Natural killer cell (primary cell): ENCODE data around the gene U2AF1. TPM values are rescaled to one million over a fixed set of nuclear protein-coding genes. Genes with fewer than 3 reads are reported as not detected.
"Not testable (repeated sequence)": the region's sequence is repeated elsewhere in the genome, so short reads cannot be mapped to it uniquely, and the experiment has no call there.

ENCODE experiments used
- ATAC-seq, 3 donors: fragments of 150-1000 bp in 2 of 3; fragments of 200-7000 bp in 1 of 3; cut with Tn5 transposase; 1 replicate in 1 of 3; 2 replicates in 2 of 3; pipeline ENCODE4 v1.10.0; 2021; ENCODE audit warnings: mild to moderate bottlenecking in 2 of 3, moderate library complexity in 2 of 3
- DNase-seq, 2 donors: peaks; one replicate each; pipeline versions ENCODE4 v3.0.0 to v3.0.0-alpha.2; 2013 to 2021; ENCODE audit warnings: mixed read lengths in 1 of 2
- H3K27ac ChIP-seq: one replicate; pipeline ENCODE4 v1.5.1; 2013; ENCODE audit warnings: mild to moderate bottlenecking, low read length
- H3K27me3 ChIP-seq: one replicate; pipeline ENCODE4 v1.6.1; 2013; ENCODE audit warnings: low read length; ENCODE audit not compliant: control insufficient read depth, insufficient read depth
- H3K36me3 ChIP-seq: one replicate; pipeline ENCODE4 v1.6.1; 2013; ENCODE audit warnings: low read length; ENCODE audit not compliant: control insufficient read depth, insufficient read depth
- H3K4me1 ChIP-seq: one replicate; pipeline ENCODE4 v1.6.1; 2013; ENCODE audit warnings: low read length; ENCODE audit not compliant: control insufficient read depth, insufficient read depth
- H3K4me3 ChIP-seq: one replicate; pipeline ENCODE4 v1.5.1; 2013; ENCODE audit warnings: low read length
- H3K9me3 ChIP-seq: one replicate; pipeline ENCODE4 v1.6.1; 2013; ENCODE audit warnings: low read length; ENCODE audit not compliant: control insufficient read depth, insufficient read depth
- H3K27ac Mint-ChIP-seq, 2 donors: one replicate each; pipeline ENCODE4 v1.8.0; 2022; ENCODE audit warnings: mild to moderate bottlenecking in 2 of 2, mixed read lengths in 2 of 2, moderate library complexity in 1 of 2
- H3K27me3 Mint-ChIP-seq, 2 donors: one replicate each; pipeline ENCODE4 v1.8.0; 2022; ENCODE audit warnings: low read depth in 2 of 2, mixed read lengths in 2 of 2
- H3K36me3 Mint-ChIP-seq: one replicate; pipeline ENCODE4 v1.8.0; 2022; ENCODE audit warnings: mixed read lengths
- H3K4me1 Mint-ChIP-seq, 2 donors: one replicate each; pipeline ENCODE4 v1.8.0; 2022; ENCODE audit warnings: mixed read lengths in 2 of 2
- H3K4me3 Mint-ChIP-seq: one replicate; pipeline ENCODE4 v1.8.0; 2022; ENCODE audit warnings: mild to moderate bottlenecking, moderate library complexity, mixed read lengths
- H3K9me3 Mint-ChIP-seq, 2 donors: one replicate each; pipeline ENCODE4 v1.8.0; 2022; ENCODE audit warnings: mixed read lengths in 2 of 2
- WGBS: methylation state at CpG from one replicate; pipeline ENCODE4 v1.1.7; 2013; ENCODE audit warnings: missing lambda C conversion rate; ENCODE audit not compliant: insufficient coverage; 5-methylcytosine and 5-hydroxymethylcytosine counted together
- intact Hi-C: fragments of 100-400 bp; cut with micrococcal nuclease; formaldehyde crosslinking; loops from one replicate; pipeline ENCODE4 v1.14.2; 2022
- total RNA-seq, 4 donors: library from RNA; stranded (reverse); fragments of 120-200 nt in 1 of 4; gene quantifications; one replicate each; pipeline versions ENCODE4 v1.2.3 to v1.2.4, GENCODE V29; 2013 to 2022

The U2AF1 gene
- total RNA-seq, 3 donors from 2014 or later (not counting 1 experiment from before 2014, with no cell fraction given), result 9.0 to 363 (median 273) TPM

DNA sequence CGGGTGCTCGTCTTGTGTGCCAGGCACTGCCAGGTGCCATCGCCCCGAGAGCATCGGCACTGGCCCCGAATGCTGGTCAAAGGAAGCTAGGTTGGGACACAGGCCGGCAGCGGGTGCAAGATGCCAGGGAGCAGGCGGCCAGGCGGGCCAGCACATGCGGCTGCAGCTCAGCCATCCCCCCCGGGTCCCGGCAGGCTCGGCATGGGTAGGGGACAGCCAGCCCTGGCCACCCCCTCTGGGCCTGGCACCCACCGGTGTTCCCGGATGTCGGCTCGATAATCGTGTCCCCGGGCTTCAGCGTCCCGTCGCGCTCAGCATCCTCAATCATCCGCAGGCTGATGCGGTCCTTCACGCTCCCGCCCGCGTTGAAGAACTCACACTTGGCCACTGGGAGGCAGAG, 41.4 kb downstream of the U2AF1 start:
- H3K4me1 Mint-ChIP-seq, H3K9me3 Mint-ChIP-seq, H3K36me3 ChIP-seq, DNase-seq, H3K27ac ChIP-seq, intact Hi-C loops, H3K9me3 ChIP-seq, H3K27ac Mint-ChIP-seq, H3K4me3 ChIP-seq, H3K27me3 Mint-ChIP-seq, H3K36me3 Mint-ChIP-seq, H3K27me3 ChIP-seq, H3K4me1 ChIP-seq, ATAC-seq, H3K4me3 Mint-ChIP-seq: not testable (repeated sequence)
- WGBS, result no CpG with 5 or more reads among the region's 30 CpGs

DNA sequence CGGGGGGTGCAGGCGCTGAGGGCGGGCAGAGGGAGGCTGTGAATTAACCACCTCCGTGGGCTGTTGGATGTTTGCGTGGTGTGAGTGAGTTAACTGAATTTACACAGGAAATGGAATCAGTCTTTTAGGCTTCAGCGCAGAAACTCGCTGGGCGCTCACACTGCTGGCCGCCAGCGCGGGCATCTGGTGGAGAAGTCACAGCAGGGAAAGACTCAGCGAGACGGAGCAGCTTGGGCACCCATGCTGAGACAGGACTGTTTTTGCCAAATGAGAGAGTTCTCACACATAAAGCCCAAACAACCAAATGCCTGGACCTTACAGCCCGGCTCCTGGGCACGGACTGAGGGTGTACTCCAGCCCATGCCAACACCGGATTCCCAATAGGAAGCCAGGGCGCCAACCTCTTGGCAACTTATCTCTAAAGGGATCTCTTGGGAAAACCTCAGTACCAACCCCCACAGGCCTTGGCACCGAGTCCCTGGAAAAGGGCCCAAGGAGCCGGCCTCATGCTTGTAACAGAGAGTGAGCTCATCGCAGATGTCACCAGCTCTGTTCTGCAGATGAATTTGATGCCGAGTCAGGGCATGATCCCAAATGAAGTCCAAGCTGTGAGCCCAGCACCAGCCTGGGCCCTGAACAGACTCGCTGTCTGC, 43.0 kb downstream of the U2AF1 start:
- H3K4me3 ChIP-seq, H3K36me3 Mint-ChIP-seq, H3K27ac ChIP-seq, H3K9me3 Mint-ChIP-seq, intact Hi-C loops, ATAC-seq, DNase-seq, H3K4me1 Mint-ChIP-seq, H3K27ac Mint-ChIP-seq, H3K9me3 ChIP-seq, H3K4me1 ChIP-seq, H3K27me3 ChIP-seq, H3K27me3 Mint-ChIP-seq, H3K36me3 ChIP-seq, H3K4me3 Mint-ChIP-seq: not testable (repeated sequence)
- no CpG with 5 or more reads among the region's 22 CpGs for WGBS

DNA sequence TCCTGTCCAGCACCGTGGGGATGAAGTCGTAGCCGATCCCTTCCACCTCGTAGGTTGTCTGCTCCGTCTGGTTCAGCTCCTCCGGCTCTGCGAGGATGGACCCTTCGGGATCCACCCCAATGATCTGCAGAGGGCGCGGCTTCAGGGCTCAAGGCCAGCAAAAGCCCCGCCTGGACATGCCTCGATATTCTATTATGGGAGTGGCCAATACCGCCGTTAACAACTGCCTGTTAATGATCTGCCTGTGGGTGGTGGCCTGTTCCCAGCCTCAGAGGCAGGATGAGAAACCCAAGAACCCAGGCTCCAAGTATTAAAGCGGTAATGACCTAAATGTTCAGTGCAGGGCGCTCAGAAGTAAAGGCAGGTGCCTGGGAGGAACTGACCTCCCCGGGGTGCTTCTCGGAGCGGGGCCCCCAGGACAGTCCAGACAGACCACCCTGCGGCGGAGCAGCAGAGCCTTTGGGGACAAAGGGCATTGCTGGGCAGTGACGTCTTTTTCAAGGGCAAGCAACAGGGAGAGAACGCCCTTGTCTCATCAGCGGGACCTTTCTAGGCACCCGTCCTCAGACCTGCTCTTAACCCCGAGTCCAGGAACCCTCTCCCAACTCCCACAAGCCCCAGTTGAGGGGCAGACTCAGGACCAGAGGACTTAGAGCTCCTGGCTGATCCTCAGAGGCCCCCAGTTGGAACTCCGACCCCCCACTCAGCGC, 44.3 kb downstream of the U2AF1 start:
- H3K27ac ChIP-seq, H3K4me1 Mint-ChIP-seq, H3K9me3 ChIP-seq, H3K27ac Mint-ChIP-seq, H3K36me3 ChIP-seq, intact Hi-C loops, H3K27me3 ChIP-seq, H3K4me1 ChIP-seq, H3K9me3 Mint-ChIP-seq, H3K4me3 ChIP-seq, DNase-seq, ATAC-seq, H3K36me3 Mint-ChIP-seq, H3K27me3 Mint-ChIP-seq, H3K4me3 Mint-ChIP-seq: not testable (repeated sequence)
- no CpG with 5 or more reads among the region's 28 CpGs for WGBS

DNA sequence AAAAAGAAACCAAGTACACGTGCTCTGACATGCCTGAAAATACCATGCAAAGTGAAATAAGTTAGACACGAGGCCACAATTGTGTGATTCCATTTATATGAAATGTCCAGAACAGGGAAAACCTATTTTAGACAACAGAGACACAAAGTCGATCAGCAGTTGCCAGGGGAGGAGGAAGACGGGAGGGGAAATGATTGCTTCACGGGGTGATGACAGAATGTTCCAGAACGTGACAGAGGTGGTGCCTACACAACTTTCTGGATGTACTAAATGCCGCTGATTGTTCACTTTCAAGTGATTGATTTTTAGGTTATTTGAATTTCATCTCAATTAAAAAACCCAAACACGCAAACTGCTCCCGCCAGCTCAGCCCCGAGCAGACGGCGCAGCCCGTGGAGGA, 54.3 kb downstream of the U2AF1 start:
- H3K9me3 ChIP-seq, H3K9me3 Mint-ChIP-seq, H3K4me1 Mint-ChIP-seq, H3K36me3 Mint-ChIP-seq, H3K4me3 ChIP-seq, DNase-seq, H3K27ac ChIP-seq, ATAC-seq, H3K4me1 ChIP-seq, H3K36me3 ChIP-seq, H3K27ac Mint-ChIP-seq, H3K4me3 Mint-ChIP-seq, H3K27me3 Mint-ChIP-seq, intact Hi-C loops, H3K27me3 ChIP-seq: not testable (repeated sequence)
- no CpG with 5 or more reads among the region's 13 CpGs for WGBS

DNA sequence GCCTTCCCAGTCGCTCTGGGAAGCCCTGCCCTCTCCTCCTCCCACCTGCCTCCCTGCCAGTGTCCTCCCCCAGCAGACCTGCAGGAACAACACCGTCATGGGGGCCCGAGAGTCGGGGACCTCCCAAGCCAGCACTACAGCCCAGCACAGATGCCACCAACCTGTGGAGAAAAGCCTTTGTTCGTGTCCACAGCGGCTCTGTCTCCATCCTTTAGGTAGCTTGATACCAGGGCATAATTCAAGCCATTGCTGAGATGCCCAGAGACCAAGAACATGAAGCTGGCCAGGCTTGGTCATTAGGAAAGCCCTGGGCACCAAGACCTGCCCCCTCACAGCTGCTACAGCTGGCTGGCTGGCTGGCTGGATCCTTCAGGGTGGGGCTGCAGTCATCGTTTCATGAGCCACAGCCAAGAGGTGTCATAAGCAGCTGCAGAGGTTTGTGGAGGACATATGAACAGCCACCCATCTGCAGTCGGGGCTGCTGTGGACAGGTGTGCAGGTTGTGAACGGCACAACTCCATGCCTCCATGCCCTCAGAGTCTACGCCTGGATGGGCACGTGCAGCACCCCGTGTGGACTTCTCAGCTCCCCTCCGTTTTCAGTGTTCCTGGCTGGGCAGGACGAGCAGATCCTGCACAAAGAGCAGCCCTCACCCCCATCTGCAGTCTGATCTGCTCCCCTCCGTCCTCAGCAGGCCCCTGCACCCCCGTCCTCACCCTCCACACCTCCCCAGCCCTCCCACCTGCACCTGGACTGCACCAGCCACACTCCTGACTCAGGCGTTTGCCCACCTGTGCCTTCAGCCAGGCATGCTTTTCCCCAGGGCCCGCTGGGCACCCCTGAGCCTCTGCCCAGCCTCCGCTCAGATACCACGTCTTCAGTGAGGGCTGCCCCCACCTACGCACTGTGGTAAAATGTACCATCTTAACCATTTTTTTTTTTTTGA, 61.2 kb downstream of the U2AF1 start:
- H3K27ac ChIP-seq, H3K27me3 ChIP-seq, intact Hi-C loops, H3K4me1 Mint-ChIP-seq, H3K27me3 Mint-ChIP-seq, DNase-seq, H3K9me3 ChIP-seq, H3K27ac Mint-ChIP-seq, H3K4me1 ChIP-seq, H3K9me3 Mint-ChIP-seq, H3K36me3 Mint-ChIP-seq, H3K36me3 ChIP-seq, H3K4me3 ChIP-seq: not testable (repeated sequence)
- ATAC-seq, result peak in 2 of 3 donors; percentile 52 to 65
- H3K4me3 Mint-ChIP-seq, result peak overlapping the region; percentile 37
- WGBS, result 46% methylated on average over 15 of the region's 21 CpGs

DNA sequence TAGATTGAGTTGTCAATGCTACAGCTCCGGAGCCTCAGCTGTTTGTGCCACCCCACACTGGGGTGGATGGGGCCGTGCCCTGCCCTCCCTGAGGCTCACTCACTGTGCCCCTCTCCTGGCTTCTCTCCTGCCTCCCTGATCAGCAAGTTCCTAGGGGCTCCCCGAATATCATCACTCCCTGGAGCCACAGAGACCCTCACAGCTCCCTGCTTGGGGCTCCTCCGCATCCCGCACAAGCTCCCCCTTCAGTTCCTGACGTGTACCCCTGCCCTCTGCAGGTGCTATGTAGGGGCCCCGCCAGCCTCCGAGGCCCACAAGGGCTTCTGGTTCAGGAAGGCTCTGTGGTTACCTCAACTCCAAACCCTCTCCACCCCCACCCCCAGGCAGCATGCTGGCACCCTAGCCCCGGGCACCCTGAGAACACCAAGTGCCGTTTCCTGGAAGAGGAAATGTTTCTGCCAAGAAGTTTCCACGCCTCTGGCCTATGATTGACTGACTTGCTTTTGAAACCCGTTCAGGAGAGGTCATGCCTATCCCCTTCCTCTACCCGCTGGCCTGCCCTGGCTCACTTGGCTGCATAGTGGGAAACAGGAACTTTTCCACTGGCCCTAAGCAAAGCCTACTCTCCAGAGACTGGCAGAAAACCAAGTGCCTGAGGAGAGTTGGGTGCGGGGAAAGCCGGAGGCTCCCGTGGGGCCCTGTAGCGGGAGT, 62.0 kb downstream of the U2AF1 start:
- H3K27ac ChIP-seq, DNase-seq, intact Hi-C loops, H3K9me3 Mint-ChIP-seq, H3K36me3 Mint-ChIP-seq, H3K27me3 ChIP-seq, H3K4me1 ChIP-seq, H3K4me3 ChIP-seq, H3K27me3 Mint-ChIP-seq, H3K4me1 Mint-ChIP-seq, H3K36me3 ChIP-seq, H3K9me3 ChIP-seq: not testable (repeated sequence)
- peak; percentile 35 to 55 (median 54) for ATAC-seq
- H3K27ac Mint-ChIP-seq, result peak overlapping the region; percentile 74 to 86
- peak overlapping the region; percentile 65 for H3K4me3 Mint-ChIP-seq
- 18% methylated on average over 5 of the region's 17 CpGs for WGBS

DNA sequence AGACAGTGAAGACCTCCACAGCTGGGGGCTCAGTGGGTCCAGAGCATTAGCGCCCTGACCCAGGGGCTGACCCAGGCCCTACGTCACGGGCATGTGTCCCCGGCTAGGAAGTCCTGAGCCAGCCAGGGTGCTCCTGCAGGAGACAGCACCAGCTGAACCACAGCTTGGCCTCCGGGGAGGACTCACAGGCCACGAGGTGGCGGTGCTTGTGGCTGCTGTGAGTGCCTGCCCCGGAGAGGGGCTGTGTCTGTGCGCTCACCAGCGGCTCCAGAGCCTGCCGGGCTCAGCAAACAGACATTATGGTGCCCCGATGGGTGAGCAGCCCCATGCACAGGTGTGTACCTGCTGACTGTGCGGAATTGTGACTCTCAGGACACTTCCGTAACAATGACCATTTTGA, 62.8 kb downstream of the U2AF1 start:
- DNase-seq, H3K27ac ChIP-seq, H3K4me1 ChIP-seq, intact Hi-C loops, H3K27me3 Mint-ChIP-seq, H3K4me1 Mint-ChIP-seq, H3K27me3 ChIP-seq, H3K9me3 ChIP-seq, H3K4me3 ChIP-seq, H3K4me3 Mint-ChIP-seq, H3K36me3 ChIP-seq, H3K27ac Mint-ChIP-seq, H3K9me3 Mint-ChIP-seq, H3K36me3 Mint-ChIP-seq: not testable (repeated sequence)
- WGBS, result 53% methylated on average over 8 of the region's 14 CpGs
- ATAC-seq, result peak; percentile 17 to 42 (median 26)
